Ishikawa (cell line): ENCODE data around the gene SRPRB.

Experiments used
- CEBPB ChIP-seq: IDR thresholded peaks from 2 replicates; pipeline ENCODE4 v1.6.1; 2012
- CREB1 ChIP-seq: IDR thresholded peaks from 2 replicates; pipeline ENCODE4 v1.6.1; 2012; ENCODE audit warnings: low read depth
- EGR1 ChIP-seq: IDR thresholded peaks from 2 replicates; pipeline ENCODE4 v1.6.1; 2012
- EP300 ChIP-seq: IDR thresholded peaks from 2 replicates; pipeline ENCODE4 v1.6.1; 2012; ENCODE audit warnings: borderline replicate concordance
- FOXM1 ChIP-seq: IDR thresholded peaks from 2 replicates; pipeline ENCODE4 v1.6.1; 2012; ENCODE audit warnings: low read depth, borderline replicate concordance
- NFIC ChIP-seq: IDR thresholded peaks from 2 replicates; pipeline ENCODE4 v1.6.1; 2012
- RAD21 ChIP-seq: IDR thresholded peaks from 2 replicates; pipeline ENCODE4 v1.6.1; 2012; ENCODE audit warnings: low read depth
- TAF1 ChIP-seq: IDR thresholded peaks from 2 replicates; pipeline ENCODE4 v1.6.1; 2012; ENCODE audit warnings: low read depth, mild to moderate bottlenecking
- TCF12 ChIP-seq: IDR thresholded peaks from 2 replicates; pipeline ENCODE4 v1.6.1; 2012; ENCODE audit warnings: low read depth
- TEAD4 ChIP-seq: IDR thresholded peaks from 2 replicates; pipeline ENCODE4 v1.6.1; 2012
- USF1 ChIP-seq: IDR thresholded peaks from 2 replicates; pipeline ENCODE4 v1.6.1; 2012
- YY1 ChIP-seq: IDR thresholded peaks from 2 replicates; pipeline ENCODE4 v1.6.1; 2012; ENCODE audit warnings: low read depth
- ZBTB7A ChIP-seq: IDR thresholded peaks from 2 replicates; pipeline ENCODE4 v1.6.1; 2012; ENCODE audit warnings: low read depth
- TF ChIP-seq, protein P1 (sequence below): IDR thresholded peaks from 2 replicates; pipeline ENCODE4 v1.6.1; 2012
- TF ChIP-seq, protein P2 (sequence below): IDR thresholded peaks from 2 replicates; pipeline ENCODE4 v1.6.1; 2012; ENCODE audit warnings: low read depth, mild to moderate bottlenecking

The SRPRB gene

DNA sequence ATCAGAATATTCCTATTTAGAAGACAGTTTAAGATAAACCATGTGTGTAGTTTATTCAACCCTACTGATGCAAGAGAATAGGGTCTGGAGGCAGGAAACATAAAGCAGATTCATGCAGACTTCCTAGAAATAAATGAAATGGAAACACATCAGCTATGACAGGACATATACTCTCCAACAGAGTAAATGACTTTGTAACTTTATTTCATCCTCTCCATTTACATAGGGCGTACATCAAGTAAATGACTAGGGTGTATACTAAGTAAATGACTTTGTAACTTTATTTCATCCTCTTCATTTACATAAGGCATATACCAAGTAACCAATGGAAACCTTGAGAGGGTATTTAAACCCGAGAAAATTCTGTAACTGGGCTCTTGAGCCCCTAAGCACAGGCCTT is 17.6 kb upstream of the SRPRB start:
- TF ChIP-seq, protein P1, sequence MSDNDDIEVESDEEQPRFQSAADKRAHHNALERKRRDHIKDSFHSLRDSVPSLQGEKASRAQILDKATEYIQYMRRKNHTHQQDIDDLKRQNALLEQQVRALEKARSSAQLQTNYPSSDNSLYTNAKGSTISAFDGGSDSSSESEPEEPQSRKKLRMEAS: no peak
- TF ChIP-seq TCF12: no peak
- TF ChIP-seq EP300: no peak
- no peak for TF ChIP-seq TAF1
- TF ChIP-seq EGR1: no peak
- TF ChIP-seq, protein P2, sequence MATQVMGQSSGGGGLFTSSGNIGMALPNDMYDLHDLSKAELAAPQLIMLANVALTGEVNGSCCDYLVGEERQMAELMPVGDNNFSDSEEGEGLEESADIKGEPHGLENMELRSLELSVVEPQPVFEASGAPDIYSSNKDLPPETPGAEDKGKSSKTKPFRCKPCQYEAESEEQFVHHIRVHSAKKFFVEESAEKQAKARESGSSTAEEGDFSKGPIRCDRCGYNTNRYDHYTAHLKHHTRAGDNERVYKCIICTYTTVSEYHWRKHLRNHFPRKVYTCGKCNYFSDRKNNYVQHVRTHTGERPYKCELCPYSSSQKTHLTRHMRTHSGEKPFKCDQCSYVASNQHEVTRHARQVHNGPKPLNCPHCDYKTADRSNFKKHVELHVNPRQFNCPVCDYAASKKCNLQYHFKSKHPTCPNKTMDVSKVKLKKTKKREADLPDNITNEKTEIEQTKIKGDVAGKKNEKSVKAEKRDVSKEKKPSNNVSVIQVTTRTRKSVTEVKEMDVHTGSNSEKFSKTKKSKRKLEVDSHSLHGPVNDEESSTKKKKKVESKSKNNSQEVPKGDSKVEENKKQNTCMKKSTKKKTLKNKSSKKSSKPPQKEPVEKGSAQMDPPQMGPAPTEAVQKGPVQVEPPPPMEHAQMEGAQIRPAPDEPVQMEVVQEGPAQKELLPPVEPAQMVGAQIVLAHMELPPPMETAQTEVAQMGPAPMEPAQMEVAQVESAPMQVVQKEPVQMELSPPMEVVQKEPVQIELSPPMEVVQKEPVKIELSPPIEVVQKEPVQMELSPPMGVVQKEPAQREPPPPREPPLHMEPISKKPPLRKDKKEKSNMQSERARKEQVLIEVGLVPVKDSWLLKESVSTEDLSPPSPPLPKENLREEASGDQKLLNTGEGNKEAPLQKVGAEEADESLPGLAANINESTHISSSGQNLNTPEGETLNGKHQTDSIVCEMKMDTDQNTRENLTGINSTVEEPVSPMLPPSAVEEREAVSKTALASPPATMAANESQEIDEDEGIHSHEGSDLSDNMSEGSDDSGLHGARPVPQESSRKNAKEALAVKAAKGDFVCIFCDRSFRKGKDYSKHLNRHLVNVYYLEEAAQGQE: no peak
- no peak for TF ChIP-seq FOXM1
- TF ChIP-seq USF1: no peak
- TF ChIP-seq CEBPB: no peak
- no peak for TF ChIP-seq ZBTB7A

GRCh38 chr3:133792171-133792763 is 13.3 kb upstream of the SRPRB start:
- TF ChIP-seq RAD21: no peak
- no peak for TF ChIP-seq YY1
- TF ChIP-seq, protein P1: no peak
- TF ChIP-seq ZBTB7A: no peak
- no peak for TF ChIP-seq TEAD4
- peak; percentile 26; the same call in 1 of the 2 replicates for TF ChIP-seq USF1

- no peak for TF ChIP-seq TAF1
- TF ChIP-seq, protein P2: no peak
- no peak for TF ChIP-seq CEBPB
- TF ChIP-seq RAD21: no peak
- TF ChIP-seq CREB1: no peak
- TF ChIP-seq USF1: no peak
- TF ChIP-seq NFIC: no peak
- no peak for TF ChIP-seq ZBTB7A
- no peak for TF ChIP-seq TEAD4
- TF ChIP-seq, protein P1: no peak
- TF ChIP-seq EGR1: no peak
- TF ChIP-seq TCF12: no peak
Measured at GRCh38 chr3:133797396-133798105, 8.1 kb upstream of the SRPRB start.

DNA sequence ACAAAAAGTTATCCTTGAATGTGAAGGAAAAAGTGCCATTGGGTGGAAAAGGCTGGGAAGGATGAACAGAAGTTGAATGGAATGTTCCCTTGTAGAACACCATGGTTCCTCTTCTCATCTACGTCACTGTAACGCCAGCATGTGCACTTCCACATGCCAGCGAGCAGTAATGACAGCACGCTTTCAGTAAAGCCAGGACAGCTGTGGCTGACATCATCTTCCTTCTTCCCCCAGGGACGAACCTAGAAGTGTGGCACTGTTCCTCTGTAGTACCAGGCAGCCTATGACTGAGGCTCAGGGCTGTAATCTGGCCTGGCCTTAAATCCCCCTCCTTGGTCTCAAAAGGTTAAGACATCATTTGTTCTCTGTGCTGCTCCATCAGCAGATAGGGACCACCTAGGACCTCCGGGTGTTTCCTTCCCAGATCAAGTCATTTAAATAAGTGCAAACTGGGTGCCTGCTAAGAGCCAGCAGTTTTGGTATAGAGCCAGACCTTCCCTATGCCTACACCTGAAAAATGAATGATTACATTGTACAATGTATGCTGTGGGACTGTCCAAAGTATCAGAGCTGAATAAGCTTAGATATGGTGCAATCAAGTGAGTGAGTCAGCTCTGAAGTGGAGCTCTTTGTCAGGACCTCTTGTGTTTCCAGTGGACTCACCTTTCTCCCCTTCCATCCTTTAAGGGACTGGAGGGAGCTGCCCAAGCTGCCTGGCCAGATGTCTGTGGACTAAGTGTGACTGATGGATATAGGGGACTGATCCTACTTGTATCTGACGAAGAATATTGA is 5.6 kb upstream of the SRPRB start:
- no peak for TF ChIP-seq CREB1
- TF ChIP-seq USF1: no peak
- TF ChIP-seq EGR1: no peak
- TF ChIP-seq, protein P1: no peak
- TF ChIP-seq RAD21: no peak
- TF ChIP-seq TCF12: no peak
- no peak for TF ChIP-seq TAF1
- TF ChIP-seq CEBPB: no peak
- TF ChIP-seq, protein P2: no peak
